NK-92 treated with Interleukin-12 subunit alpha and Interleukin-12 subunit beta, amount 100 ng/mL, for 24 hours (cell line): ENCODE measurements around the gene ARL2.
"Not testable (repeated sequence)": the region's sequence is repeated elsewhere in the genome, so short reads cannot be mapped to it uniquely, and the experiment has no call there.

Source experiments
- DNase-seq: peaks from one replicate; lab custom pipeline; 2025; lab: John Stamatoyannopoulos, UW

ARL2 gene

DNA sequence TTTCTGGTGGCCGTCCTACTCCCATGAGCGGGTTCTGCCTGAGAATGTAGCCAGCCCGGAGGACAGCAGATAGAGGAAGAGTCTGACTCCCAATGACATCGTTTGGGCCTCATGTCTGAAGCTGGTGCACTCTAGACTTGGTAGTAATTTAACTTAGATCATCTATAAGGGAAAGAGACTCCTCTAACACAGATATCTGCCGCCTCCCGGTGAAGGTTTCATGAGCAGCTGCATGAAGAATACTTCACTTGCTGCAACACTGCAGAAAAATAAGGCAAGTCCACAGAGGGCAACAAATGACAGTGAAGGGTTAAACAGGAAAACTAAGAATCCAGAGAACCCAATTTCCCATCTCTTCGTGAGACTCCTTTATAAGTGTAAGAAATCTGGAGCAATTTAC is 5.9 kb upstream of the ARL2 start:
- no peak for DNase-seq

DNA sequence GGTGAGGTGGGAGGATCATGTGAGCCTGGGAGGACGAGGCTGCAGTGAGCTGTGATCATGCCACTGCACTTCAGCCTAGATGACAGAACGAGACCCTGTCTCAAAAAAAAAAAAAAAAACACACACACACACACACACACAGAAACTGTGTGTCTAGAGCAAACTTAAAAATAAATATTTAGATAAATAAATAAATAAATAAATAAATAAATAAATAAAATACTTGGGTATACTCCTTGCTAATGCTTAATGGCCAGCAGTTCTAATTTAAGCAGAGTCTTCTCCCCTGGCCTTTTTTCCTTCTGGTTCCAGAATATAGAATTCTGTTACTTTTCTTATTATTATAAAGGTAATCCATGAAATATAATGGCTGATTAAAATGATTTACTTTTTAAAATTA is 5.1 kb upstream of the ARL2 start:
- DNase-seq: no peak

GRCh38 chr11:65013130-65013887 is 651 bp upstream of the ARL2 start:
- peak; percentile 83 for DNase-seq

DNA sequence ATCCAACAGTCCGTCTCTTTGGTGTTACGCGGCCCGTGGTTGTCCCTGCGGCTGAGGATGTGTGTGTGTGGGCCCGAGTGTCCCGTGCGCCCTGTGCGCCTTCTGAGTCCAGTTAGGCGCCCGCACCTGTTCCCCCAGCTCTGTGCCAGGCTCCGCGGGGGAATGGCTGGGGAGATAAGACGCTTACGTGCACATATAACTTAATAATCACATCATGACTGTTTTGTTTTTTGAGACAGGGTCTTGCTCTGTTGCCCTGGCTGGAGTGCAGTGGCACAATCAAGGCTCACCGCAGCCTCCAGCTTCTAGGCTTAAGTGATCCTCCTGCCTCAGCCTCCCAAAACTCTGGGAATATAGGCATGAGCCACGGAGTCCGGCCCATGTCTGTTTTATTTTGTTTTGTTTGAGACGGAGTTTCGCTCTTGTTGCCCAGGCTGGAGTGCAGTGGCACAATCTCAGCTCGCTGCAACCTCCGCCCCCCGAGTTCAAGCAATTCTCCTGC is 817 bp downstream of the ARL2 start:
- DNase-seq: no peak

DNA sequence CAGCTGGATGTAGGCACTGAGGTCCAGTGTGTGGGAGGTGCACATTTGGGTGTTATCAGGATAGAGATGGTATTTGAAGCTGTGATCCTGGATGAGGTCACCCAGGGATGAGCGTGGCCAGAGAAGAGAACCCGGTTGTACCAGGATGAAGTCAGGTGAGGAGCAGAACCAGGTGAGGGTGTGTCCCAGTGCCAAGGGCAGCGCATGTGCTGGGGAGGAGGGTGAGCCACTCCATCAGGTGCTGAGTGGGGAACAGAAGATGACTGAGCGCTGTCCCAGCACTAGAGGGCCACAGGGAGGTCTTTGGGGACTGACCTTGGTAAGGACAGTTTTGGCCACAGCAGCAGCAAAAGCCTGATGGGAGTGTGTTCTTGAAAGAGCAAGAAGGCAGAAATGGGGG is 2.7 kb downstream of the ARL2 start:
- DNase-seq: no peak

DNA sequence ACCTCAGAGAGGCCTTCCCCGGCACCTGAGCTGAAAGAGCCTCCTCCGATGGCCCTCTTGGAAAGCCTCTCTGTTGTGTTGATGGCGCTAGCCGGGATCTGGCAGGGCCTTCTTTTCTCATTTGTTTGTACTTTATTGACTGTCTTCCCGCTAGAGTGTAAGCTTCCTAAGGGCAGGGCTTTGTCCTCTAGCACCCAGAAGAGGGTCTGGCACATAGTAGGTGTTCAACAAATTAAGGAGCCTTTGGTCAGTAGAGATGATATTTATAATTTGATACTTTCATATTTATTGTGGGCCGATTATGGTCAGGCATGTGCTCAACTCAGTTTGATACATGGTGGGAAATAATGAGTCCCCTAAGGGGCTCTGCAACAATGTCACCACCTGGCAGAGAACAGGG is 4.0 kb downstream of the ARL2 start:
- DNase-seq: no peak

DNA sequence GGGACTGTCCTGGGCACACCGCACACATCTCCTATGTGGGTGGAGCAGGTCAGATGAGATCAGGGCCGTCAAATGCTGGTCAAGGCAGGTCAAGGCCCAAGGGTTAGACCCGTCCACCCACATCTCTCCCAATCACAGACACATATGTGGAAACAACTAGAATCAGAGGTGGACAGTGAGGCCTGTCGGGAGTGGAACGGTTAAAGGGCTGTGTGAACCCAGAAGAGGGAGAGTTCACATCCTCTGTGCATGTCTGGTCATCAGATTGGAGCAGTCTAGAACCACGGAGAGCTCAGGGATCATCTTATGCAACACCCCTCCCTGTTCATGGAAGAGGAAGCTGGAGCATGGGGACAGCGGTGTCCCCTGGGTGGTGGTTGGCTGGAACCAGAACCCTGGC is 5.9 kb downstream of the ARL2 start:
- DNase-seq: no peak

DNA sequence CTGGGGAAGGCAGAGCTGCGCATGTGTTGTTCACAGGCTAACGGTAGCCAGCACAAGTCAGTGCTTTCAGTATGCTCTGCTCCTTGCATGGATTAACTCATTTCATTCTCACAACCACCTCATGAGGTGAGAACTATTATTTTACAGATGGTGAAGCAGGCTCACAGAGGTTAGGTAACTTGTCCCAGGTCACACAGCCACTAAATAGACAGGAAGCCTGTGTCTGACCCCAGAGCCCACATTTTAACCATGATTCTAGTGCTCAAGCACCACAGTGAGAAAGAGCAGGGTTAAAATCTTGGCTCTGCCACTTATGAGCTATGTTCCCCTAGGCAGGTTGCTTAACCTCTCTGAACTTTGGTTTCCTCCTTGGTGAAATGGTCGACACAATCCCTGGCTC is 7.0 kb downstream of the ARL2 start:
- DNase-seq: peak; percentile 58

DNA sequence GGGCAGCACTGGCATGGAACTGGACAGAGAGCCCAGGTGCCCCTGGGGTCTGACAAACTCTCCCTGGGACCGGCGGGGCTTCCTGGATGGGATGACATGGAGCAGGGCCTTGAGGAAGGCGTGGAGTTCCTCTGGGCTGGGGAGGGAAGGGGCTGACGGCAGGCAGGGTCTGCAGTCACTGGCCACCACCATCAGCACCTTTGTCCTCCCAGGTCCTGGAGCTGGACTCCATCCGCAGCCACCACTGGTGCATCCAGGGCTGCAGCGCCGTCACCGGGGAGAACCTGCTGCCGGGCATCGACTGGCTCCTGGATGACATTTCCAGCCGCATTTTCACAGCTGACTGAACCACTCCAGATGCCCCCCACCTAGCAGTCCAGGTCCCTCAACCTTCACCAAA is 7.5 kb downstream of the ARL2 start:
- no peak for DNase-seq

DNA sequence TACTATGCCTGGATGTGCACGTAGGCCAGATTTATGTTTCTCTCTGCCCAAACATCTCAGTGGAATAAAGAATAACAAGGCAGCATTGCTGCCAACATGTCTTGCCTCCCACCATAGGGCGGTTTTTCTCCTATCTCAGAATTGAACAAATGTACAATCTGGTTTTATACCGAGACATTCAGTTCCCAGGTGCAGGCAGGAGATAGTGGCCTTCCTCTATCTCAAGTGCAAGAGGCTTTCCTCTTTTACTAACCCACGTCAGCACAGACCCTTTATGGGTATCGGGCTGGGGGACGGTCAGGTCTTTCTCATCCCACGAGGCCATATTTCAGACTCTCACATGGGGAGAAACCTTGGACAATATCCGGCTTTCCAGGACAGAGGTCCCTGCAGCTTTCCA is 9.5 kb downstream of the ARL2 start:
- DNase-seq: not testable (repeated sequence)

DNA sequence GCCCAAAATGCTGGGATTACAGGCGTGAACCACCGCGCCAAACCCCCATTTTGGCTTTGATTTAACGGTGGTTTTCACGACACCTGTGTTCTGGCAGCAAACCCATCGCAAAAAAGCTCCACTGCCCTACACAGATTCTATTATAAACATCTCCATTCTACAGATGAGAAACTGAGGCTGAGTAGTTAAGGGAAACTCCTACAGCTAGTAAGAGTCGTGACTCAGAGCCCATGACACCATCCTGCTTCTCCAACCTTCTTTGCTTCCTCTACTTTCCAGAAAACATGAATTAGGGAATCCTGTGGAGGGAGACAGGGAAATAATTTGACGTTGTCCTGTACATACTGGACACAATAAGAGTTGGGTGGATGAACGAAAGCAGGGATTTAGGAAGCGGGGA is 12.8 kb downstream of the ARL2 start:
- no peak for DNase-seq

- DNase-seq: peak; percentile 85
These were observed 13.5 kb downstream of the ARL2 start, which contains the start of gene SNX15 for GRCh38 chr11:65027213-65028067. SNX15 (plus strand) TSS chr11:65027439; CDS start chr11:65027538, 99 bp downstream.

GRCh38 chr11:65032216-65032615 is 18.3 kb downstream of the ARL2 start:
- DNase-seq: no peak

DNA sequence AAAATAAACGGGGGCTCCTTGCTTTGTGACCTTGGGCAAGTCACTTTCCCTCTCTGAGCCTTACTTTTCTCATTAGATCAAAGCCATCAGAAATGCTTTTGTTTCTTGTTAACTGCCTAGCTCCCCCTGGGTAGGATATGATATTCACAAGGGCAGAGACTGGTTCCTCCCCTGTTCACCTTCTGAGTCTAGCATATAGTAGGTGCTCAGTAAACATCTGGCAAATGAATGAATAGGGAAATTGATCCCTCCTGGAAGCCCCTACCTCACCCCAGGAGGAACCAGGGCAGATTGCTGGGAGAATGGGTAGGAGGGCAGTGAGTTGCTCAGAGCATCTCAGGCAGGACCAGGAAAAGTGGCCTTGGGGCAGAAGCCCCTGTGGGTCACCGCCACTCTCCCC is 20.5 kb downstream of the ARL2 start:
- DNase-seq: no peak

- no peak for DNase-seq
These were observed 21.6 kb downstream of the ARL2 start for GRCh38 chr11:65035579-65035978.

DNA sequence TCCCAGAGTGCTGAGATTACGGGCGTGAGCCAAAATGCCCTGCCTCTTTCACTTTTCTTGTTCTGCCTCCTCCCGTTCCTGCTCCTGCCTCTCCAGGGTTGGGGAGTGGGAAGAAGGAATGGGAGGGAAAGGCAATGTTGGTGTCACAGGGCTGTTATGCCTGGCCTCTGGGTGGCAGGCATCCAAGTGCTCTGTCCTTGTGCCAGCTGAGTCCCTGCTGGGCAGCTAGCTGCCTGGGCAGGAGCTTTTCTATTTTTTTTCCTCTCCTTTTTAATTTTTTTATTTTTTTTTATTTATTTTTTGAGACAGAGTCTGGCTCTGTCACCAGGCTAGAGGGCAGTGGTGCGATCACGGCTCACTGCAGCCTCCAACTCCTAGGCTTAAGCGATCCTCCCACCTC is 23.0 kb downstream of the ARL2 start:
- DNase-seq: no peak

DNA sequence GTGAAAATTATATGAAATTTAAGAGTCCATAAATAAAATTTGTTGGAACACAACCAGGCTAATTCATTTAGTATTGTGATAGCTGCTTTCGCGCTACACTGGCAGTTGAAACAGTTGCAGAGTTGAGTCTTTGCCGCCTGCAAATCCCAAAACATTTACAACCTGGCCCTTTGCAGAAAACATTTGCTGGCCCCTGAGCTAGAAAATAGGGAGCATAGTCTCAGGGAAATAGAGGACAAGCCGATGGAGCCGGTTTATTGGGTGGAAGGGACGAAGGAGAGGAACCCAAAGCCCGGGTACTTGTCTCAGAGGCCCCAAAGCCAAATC is 26.5 kb downstream of the ARL2 start:
- DNase-seq: no peak

GRCh38 chr11:65040847-65041622 is 27.1 kb downstream of the ARL2 start, which contains the start of gene SAC3D1:
SAC3D1 (plus strand) TSS chr11:65041210; CDS start chr11:65041293, 83 bp downstream.
- DNase-seq: peak; percentile 93

DNA sequence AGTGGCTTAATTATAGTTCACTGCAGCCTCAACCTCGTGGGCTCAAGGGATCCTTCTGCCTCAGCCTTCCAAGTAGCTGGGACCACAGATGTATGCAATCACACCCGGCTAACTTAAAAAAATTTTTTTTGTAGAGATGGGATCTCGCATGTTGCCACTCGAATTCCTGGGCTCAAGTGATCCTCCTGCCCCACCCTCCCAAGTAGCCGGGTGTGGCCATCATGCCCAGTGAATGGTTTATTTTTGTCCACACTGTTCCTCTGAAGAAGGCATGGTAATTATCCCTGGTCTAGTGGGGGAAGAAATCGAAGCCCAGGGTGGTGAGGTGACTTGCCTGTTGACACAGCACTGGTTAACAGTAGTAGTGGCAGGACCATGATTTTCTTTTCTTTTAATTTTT is 28.9 kb downstream of the ARL2 start:
- no peak for DNase-seq

- no peak for DNase-seq
These were observed 30.0 kb downstream of the ARL2 start for GRCh38 chr11:65043881-65044501.

DNA sequence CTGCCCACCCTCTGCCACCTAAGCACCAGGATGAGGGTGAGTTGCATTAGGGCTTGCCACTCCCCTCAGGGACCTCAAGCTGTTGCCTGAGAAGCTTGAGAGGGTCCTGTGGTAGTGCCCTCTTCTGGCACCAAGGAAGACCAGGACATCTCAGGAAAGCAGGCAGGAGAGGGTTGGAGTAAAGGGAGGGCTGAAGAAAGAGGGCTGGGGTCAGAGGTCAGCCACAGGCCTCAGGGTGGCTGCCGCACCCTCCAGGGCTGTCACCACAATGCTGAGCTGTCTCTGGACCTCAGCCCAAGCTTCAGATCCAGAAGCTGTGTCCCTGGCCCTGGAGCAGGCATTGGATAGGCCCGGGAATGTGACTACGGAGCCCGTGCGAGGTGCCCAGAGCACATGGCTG is 31.1 kb downstream of the ARL2 start:
- DNase-seq: no peak

- DNase-seq: no peak
These were observed 31.8 kb downstream of the ARL2 start for GRCh38 chr11:65045728-65046127.
